HG02852 (cell line): Measurements from ENCODE around the gene FZD7.

Experiments used
- ATAC-seq: cut with Tn5 transposase; IDR thresholded peaks from one replicate; pipeline ENCODE4 v1.9.1; 2021; ENCODE audit warnings: mild to moderate bottlenecking, moderate library complexity; ENCODE audit not compliant: unreplicated experiment

Gene FZD7

DNA sequence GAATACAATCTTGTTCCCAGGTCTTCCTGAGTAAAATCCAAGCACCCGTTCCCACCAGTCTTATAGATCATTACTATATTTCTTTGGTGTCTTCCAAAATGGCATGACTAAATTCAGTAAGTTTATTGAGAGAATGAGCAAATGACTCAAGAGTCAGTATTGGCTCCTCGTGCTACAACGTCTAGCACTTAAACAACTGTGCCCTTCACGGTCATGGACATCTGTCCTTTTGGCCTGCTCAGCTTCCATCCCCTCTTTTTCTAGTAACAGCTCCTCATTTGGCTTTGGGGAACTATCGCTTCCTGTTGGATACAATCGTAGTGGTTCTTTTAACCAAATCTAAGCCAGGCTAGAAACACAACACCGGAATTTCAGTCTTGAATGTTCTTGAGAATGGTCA lies 24.1 kb upstream of the FZD7 start:
- no peak for ATAC-seq

DNA sequence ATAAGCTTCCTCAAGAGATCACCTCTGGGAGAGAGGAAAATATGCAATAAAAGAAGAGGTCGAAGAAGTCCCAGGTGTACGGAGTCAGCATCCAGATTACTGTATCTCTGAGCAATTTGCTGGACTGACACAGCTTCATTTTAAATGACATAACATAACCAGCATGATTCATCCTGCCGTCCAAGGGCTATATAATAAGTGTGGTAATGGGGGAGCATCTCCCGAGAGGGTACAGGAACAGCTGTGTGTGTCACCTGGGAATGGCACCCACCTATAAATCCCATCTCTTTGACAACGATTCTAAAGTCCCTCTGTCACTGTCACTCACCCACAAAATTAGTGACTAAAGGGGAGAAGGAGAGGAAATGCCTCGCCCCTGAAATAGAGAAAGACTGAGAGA lies 19.3 kb upstream of the FZD7 start:
- no peak for ATAC-seq

DNA sequence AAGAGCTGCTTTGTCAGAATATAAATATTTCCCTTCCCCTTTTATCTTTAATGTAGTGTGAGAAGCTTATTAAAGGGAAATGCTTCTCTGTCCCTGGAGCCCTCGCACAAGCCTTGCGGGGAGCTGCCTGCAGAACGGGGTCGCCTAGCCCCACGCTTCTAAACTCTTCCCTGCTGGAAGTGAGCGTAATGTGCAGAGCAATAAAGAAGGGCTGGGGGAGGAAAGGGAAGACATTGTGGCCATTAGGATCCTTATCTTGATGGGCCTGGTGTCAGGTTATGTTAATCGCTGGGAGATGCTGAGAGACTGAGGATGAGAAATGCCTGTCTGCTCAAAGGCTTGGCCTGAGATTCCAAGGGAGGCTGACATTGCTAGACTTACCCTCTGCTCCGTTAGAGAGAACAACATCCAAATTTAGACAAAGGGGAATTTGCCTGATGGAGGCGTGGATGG lies 18.9 kb upstream of the FZD7 start:
- no peak for ATAC-seq

DNA sequence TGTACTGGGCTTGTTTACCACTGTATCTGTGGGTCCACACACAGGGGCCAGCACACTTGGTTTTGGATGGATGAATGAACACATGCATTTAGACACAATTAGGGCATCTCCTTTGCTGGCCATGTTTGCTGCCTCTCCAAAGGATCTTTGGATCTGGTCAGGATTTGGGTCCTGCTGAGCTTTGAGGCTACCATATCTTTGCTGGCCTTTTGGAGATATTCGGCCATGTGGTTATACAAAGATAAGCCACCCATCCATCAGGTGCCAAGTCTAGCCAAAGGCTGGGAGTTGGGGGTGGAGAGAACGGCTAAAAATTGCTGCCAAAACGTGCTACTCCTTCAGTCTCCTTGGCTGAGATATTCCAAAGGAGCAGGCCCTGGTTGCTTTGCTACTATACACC lies 18.2 kb upstream of the FZD7 start:
- ATAC-seq = no peak

DNA sequence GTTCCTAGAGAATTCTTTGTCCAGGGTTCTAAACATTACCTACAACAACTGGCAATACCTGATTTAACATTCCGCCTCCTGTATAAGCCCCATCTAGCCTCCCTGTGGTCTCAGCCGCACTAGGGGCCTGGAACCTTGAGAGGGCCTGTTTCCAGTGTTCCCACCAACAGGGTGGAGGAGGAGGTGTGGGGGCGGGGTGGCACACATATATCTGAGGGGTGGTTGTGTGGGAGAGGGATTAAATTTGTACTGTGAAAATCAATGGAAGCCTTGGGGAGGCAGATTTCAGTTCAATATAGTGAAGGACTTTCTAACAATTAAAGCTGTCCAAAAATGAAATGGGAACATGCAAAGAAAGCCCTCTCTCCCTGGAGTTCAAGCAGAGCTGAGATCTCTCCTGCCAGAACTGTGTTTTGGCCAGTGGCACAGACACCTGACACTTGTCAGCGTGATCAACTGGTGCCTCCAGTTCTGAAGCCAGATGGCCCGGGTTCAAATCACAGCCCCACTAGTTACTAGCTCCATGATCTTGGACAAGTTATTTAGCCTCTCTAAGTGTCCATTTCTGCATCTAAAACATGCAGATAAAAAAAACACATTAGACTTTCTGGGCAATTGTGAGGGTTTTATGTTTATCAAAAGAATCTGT lies 17.0 kb upstream of the FZD7 start:
- no peak for ATAC-seq

DNA sequence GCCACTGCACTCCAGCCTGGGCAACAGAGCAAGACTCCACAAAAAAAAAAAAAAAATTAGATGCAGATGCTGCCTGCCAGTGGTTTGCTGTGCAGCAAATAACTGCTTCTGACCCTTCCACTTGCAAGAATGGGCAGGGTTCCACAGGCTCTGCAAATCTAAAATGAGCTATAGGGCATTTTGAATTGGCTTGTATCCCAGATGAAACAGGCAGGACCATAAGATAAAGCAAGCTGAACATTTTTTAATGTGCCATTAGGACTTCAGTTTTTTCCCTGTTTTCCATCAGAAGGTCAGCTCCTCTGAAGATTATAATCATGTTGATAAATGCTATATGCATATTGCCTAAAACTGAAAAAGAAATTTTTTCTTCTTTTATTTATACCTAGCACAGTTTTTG lies 15.7 kb upstream of the FZD7 start:
- no peak for ATAC-seq

DNA sequence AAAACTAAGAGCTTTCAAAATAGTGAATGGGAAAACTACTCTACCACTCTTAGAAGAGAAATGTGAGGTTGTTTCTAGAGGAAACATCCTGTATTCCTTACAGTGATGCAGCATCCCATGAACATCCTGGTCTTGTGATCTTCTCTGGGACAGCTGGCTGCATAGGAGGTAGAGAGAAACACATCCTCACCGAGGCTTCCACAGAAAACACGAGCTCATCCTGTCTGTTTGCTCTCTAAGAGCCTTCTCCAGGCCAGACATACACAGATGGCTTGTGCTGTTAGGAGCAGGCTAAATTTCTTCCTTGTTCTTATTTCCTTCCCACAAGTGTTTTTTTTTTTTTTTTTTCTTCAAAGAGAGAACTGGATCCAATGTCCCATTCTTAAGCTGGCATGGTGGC lies 14.7 kb upstream of the FZD7 start:
- ATAC-seq = no peak

DNA sequence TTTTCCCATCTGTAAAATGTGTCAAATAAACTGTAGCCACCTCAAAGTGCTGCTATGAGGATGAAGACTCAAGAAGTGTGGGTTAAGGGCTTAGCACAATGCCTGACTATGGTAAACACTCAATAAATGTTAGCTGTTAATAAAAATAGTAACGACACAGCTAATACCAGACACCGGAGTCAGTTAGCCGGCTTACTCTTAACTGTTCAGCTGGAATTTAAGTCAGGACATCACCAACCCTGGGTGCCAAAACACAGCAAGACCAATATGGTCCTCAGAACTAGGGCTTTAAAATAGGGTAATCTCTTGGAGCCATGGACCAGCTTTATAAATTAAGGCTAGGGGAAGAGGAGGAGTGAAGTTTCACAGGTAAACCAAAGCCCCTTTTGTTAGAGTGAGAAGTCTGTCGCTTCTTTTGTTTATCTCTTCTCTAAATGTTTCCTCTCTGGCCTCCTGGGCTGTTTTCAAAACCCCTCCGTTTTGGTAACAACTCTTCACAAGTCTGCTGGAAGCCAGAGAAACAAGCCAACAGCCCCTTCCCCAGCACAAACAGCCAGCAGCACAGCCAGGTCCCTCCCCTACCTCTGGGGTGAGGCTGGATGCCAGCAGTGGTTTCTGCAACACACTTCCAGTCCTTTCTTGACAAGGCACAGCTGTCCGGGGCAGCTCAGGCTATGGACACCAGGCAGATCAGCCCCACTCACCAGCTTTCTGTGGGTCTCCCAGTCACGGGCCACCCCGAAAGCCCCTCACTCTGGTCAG lies 13.8 kb upstream of the FZD7 start:
- no peak for ATAC-seq

DNA sequence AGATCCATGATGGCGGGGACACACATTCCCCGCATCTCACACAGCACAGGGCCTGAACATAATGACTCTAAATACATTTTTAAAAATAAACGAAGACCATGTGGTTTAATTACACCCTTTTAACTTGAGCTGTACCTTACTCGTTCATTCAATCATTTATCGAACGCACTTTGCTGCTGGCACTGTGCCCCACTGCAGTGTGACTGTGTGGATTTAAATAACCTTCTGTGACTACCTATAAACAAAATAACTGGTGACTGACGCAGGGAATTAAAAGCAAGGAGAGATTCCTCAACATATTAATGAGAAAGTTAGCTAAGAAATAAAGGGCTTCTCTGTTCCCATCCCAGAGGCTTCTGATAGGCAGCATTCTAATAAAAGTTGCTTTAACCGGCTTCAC lies 10.9 kb upstream of the FZD7 start:
- no peak for ATAC-seq

DNA sequence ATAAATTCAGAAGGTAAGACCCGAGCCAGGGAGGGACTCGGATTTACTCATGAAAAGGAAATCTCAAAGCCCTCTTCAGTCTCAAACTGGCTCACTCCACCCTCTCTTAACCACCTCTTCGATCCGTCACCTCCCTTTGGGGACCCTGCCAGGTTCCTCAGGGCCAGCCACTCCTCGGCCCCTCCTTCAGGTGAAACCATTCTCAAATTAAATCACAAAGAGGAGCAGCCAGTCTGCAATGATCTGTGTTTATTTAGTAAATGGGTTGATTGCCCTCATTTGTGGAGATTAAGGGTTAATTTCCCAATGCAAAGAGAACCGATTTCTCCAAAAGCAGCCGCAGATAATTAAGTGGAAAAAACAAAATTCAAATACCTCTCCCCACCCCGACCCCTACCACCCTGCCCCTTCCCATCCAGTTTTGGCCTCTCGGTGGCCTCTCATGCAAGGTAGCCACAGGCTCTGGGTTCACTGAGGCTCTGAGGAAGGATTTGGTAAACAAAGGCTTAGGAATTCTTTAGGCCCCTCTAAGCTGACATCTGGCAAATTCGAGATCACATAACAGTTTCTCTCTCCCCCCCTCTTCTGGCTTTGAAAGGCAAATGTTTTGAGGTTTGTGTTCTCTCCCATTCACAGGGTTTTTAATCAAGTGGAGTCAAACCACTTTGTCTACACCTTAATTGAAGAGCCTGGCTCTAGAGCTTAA lies 10.3 kb upstream of the FZD7 start:
- no peak for ATAC-seq

DNA sequence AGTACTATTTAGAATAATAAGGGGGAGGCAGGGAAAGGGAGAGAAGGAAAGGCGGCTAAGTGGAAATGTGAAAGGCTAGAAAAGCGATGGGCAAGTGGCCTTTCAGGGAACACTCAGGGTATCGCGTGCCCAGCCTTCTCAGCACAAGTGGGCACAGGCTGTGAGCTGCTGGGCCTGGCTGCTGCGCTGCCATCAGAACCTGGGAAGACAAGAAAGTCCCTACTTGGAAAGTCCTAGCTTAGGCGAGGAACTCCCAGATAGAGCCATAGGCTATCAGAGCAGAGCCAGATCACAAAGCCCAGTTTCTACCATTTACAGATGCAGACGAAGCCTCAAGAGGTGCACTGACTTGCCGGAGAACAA lies 9.8 kb upstream of the FZD7 start:
- no peak for ATAC-seq

DNA sequence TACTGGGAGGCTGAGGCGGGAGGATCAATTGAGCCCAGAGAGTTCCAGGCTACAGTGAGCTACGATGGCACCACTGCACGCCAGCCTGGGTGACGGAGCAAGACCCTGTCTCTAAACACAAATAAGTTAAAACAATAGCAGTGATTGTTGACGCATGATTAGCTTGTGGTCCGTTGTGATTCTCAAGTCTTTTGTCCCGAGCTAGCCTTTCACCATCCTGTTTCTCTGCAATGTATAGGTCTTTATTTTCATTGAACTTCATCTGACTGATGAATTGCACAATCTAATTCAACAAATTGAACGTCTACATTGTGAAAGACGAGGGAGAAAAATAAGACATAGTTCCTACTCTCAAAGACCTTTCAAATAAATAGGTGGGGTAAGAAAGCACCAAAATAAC lies 8.8 kb upstream of the FZD7 start:
- no peak for ATAC-seq

DNA sequence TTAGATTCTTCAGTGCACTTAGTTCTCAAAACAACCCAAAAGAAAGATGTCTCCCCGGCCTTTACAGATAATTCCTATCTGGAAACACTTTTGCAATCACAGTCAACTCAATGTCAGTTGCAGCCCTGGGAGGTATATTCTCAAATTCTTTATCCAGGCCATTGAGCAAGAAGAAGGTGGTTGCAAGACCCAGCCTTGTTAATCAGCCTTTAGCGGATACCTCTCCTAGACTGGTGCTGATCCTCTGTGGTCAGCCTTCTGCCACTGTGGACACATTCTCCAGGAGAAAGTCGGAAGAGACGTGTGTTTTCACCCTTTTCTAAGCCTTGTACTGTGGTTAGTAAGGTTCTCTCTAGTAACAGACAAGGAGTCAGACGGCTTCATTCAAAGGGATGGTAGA lies 7.8 kb upstream of the FZD7 start:
- no peak for ATAC-seq

DNA sequence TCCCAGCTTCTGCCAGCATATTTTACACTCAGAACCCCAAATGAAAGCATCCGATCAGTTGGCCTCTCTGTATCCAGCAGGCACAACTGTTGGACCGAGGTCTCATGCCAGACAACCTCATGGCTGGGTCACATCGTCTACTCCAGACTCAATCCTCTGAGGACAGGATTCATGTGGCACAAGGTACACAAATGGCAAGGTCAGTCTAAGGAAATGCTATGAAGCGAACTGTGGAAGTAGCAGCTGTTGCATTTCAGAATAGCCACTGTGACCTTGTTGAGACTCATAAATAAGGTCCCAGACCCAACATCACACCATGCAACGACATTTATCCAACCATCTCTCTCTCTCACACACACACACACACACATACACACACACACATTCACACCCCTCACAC lies 7.1 kb upstream of the FZD7 start:
- no peak for ATAC-seq

DNA sequence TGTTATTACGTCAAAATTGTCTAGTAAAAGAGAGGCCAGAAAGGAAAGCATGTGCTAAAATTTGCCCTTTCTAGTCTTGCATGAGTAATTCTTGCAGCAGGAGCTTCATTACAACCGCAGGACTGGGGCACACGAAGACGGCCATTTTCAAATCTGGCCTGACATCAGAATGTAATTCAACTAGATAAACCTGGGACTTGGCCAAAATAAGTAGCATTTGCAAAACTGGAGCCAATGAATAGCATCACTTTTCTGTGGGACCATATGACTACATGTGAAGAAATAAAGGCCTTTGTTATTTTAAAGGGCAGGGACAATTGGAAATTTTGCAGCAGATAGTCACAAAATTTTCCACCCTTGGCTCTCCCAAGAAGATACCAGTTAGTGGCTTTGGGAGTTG lies 3.0 kb upstream of the FZD7 start:
- ATAC-seq = no peak

DNA sequence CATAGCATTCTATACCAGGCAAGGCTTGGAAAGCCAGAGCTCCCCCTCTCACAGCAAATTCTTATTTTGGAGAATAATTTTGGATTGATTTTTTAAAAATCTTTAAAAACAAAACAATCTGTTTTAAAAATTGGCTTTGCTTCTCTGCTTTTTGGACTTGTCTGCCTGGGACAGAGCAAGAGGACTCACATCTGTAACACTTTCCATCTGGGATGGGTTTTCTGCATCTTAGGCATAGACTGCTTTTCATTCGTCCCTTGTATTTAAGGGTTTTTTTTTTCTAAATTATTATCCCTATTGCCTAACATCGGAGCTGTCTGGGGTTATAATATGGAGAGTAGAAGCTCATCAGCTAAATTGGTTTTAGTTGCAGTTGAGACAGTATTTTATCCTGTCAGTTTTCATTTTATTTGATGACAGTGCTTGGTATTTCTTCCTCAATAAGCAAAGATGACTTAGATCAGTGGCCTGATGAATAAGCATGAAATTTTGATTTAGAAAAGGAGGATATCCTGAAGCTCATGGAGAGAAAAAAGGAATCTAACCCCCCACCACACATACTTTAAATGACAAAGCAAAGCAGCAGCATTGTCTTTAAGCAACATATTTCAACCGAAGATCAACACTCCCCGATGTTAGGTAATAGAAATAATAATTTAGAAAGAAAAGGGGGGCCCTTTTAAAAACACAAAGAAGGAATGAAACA lies 2.3 kb upstream of the FZD7 start:
- no peak for ATAC-seq

DNA sequence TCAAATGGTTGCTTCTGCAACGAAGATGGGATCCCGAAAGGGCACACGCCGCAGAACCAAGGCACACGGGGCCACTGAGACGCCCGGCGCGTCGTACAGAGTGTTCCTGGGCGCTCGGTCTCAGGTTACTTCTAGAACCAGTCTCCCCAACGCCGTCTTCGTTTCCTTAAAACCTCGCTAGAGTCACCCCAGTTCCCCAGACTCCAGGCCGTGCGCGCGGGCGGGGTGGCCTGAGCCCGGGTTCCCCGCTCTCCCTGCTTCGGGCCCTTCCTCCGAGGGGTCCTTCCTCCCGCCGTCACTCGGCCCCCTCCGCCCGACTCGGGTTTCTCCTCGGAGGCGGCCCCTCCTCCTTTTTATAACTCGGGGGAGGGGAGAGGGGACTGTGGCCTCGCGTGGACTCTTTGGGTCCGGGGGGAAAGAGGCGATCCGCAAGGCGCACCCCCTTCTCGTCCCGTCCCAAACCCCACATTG lies 774 bp upstream of the FZD7 start:
- peak; percentile 9 for ATAC-seq

DNA sequence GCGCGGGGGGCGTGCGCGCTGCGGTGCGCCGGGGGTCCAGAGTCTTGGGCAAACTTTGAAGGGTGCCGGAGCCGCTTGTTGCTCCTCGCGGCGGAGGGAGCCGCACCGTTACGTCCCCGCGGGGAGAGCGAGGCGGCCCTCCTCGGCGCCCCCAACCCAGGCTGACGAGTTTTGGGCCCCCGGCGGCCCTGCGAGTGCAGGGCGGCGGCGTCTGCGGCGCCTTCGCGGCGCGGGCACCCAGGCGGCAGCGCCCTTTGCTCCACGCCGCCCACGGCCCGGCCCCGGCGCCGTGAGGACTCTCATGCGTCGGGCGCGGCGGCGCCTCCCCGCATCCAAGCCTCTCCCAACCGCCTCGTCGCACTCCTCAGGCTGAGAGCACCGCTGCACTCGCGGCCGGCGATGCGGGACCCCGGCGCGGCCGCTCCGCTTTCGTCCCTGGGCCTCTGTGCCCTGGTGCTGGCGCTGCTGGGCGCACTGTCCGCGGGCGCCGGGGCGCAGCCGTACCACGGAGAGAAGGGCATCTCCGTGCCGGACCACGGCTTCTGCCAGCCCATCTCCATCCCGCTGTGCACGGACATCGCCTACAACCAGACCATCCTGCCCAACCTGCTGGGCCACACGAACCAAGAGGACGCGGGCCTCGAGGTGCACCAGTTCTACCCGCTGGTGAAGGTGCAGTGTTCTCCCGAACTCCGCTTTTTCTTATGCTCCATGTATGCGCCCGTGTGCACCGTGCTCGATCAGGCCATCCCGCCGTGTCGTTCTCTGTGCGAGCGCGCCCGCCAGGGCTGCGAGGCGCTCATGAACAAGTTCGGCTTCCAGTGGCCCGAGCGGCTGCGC lies 814 bp downstream of the FZD7 start:
- peak; percentile 7 for ATAC-seq

DNA sequence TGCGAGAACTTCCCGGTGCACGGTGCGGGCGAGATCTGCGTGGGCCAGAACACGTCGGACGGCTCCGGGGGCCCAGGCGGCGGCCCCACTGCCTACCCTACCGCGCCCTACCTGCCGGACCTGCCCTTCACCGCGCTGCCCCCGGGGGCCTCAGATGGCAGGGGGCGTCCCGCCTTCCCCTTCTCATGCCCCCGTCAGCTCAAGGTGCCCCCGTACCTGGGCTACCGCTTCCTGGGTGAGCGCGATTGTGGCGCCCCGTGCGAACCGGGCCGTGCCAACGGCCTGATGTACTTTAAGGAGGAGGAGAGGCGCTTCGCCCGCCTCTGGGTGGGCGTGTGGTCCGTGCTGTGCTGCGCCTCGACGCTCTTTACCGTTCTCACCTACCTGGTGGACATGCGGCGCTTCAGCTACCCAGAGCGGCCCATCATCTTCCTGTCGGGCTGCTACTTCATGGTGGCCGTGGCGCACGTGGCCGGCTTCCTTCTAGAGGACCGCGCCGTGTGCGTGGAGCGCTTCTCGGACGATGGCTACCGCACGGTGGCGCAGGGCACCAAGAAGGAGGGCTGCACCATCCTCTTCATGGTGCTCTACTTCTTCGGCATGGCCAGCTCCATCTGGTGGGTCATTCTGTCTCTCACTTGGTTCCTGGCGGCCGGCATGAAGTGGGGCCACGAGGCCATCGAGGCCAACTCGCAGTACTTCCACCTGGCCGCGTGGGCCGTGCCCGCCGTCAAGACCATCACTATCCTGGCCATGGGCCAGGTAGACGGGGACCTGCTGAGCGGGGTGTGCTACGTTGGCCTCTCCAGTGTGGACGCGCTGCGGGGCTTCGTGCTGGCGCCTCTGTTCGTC lies 1.7 kb downstream of the FZD7 start:
- no peak for ATAC-seq

DNA sequence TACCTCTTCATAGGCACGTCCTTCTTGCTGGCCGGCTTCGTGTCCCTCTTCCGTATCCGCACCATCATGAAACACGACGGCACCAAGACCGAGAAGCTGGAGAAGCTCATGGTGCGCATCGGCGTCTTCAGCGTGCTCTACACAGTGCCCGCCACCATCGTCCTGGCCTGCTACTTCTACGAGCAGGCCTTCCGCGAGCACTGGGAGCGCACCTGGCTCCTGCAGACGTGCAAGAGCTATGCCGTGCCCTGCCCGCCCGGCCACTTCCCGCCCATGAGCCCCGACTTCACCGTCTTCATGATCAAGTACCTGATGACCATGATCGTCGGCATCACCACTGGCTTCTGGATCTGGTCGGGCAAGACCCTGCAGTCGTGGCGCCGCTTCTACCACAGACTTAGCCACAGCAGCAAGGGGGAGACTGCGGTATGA lies 2.3 kb downstream of the FZD7 start:
- ATAC-seq = no peak
